Activated CD4-positive, alpha-beta T cell treated with anti-CD3 and anti-CD28 coated beads, Interleukin-2, amount 50 U/mL, for 1 hour (primary cell): ENCODE results near the gene ASPA.
"Not testable (repeated sequence)": the region's sequence is repeated elsewhere in the genome, so short reads cannot be mapped to it uniquely, and the experiment has no call there.

Source experiments
- DNase-seq: peaks from one replicate; pipeline ENCODE4 v3.0.0-alpha.2; 2020

The ASPA gene

GRCh38 chr17:3510090-3510489 lies 34.3 kb downstream of the ASPA start:
- DNase-seq: no peak

- no peak for DNase-seq
Measured at GRCh38 chr17:3511852-3512504, 36.2 kb downstream of the ASPA start.

GRCh38 chr17:3512505-3513171 lies 36.8 kb downstream of the ASPA start:
- no peak for DNase-seq

- no peak for DNase-seq
Measured at GRCh38 chr17:3513305-3514035, 37.7 kb downstream of the ASPA start.

GRCh38 chr17:3514167-3514566 lies 38.4 kb downstream of the ASPA start:
- DNase-seq: not testable (repeated sequence)

GRCh38 chr17:3514873-3515272 lies 39.1 kb downstream of the ASPA start:
- no peak for DNase-seq

GRCh38 chr17:3519472-3519871 lies 43.7 kb downstream of the ASPA start:
- DNase-seq: not testable (repeated sequence)

- no peak for DNase-seq
Measured at GRCh38 chr17:3524024-3524423, 48.2 kb downstream of the ASPA start.

- DNase-seq: no peak
Measured at GRCh38 chr17:3526491-3526890, 50.7 kb downstream of the ASPA start.

- no peak for DNase-seq
Measured at GRCh38 chr17:3526971-3527370, 51.2 kb downstream of the ASPA start.

- no peak for DNase-seq
Measured at GRCh38 chr17:3527468-3527867, 51.7 kb downstream of the ASPA start.

- no peak for DNase-seq
Measured at GRCh38 chr17:3527896-3528295, 52.1 kb downstream of the ASPA start.

- no peak for DNase-seq
Measured at GRCh38 chr17:3528403-3528851, 52.6 kb downstream of the ASPA start.

- DNase-seq: no peak
Measured at GRCh38 chr17:3528880-3529511, 53.2 kb downstream of the ASPA start.

GRCh38 chr17:3529817-3530741 lies 54.3 kb downstream of the ASPA start:
- DNase-seq: no peak

GRCh38 chr17:3531266-3532101 lies 55.7 kb downstream of the ASPA start:
- DNase-seq: no peak

- DNase-seq: no peak
Measured at GRCh38 chr17:3532106-3532858, 56.5 kb downstream of the ASPA start.

GRCh38 chr17:3532859-3533142 lies 57.0 kb downstream of the ASPA start:
- no peak for DNase-seq

- DNase-seq: no peak
Measured at GRCh38 chr17:3533752-3534151, 58.0 kb downstream of the ASPA start.

GRCh38 chr17:3534881-3535252 lies 59.1 kb downstream of the ASPA start:
- DNase-seq: no peak
